ENCODE results near the gene TLCD1.
"Not testable (repeated sequence)": the region's sequence is repeated elsewhere in the genome, so short reads cannot be mapped to it uniquely, and the experiment has no call there.

TLCD1 gene

DNA sequence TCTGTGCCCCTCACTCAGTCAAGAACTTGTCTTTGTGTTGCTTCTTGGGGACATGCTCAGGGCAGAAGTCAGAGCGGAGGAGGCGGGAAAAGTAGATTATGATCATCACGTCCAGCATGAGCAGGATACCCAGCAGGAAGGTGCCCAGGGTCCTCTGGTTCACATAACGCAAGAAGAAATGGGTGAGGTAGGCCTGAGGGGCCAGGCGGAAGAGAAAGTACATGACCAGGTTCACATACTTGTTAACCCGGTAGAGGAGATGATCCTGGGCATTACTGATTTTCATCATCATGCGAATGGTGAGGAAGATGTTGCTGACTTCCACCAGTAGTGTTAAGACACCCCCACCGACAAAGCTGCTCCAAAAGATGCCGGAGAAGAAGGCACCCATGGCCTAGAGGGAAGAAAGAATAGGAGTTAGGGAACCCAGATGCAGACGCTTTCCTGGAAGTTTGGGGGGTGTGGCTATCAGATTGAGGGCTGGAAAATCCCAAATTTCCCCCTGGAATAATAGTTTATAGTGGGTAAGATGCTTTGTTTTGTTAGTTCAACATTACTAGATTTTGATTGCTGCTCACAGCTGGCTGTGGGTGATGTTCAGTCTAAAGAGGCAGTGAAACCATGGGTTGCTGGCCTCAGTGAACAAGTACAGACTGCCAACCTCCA is 1.4 kb downstream of the TLCD1 start:
- Histone ChIP-seq H3K4me3 (ENCODE audit: low read depth in 1 of 2, low read length in 2 of 2) (no peak overlapping the region), H4K20me1 (ENCODE audit: insufficient read depth, low read length) (peaks cover 53% of the 10 kb centered on the region), H3K27ac (ENCODE audit: low read length) (no peak overlapping the region), H3K9me3 (ENCODE audit: insufficient read depth, low read length, severe bottlenecking) (no peaks in the 10 kb centered on the region), H2AFZ (ENCODE audit: low read depth, low read length) (no peak overlapping the region), H3K9ac (ENCODE audit: low read depth, low read length) (no peak overlapping the region), H3K36me3 (ENCODE audit: insufficient read depth, low read length) (peaks cover 55% of the 10 kb centered on the region), H3K27me3 (ENCODE audit: insufficient read depth, low read length, poor library complexity) (no peaks in the 10 kb centered on the region), H3K79me2 (ENCODE audit: insufficient read depth, low read length) (peaks cover 36% of the 10 kb centered on the region), H3K4me1 (ENCODE audit: insufficient read depth, low read length) (peaks cover 62% of the 10 kb centered on the region), H3K4me2 (ENCODE audit: insufficient read depth, low read length) (peak overlapping the region; percentile 94; the same call in 1 of the 2 replicates)
- ATAC-seq (ENCODE audit: insufficient read depth, low read depth) (no peak), DNase-seq (no peak)
- TF ChIP-seq CTCF (IDR thresholded peaks at IDR 0.05; ENCODE audit: borderline replicate concordance, extremely low read depth, low read length, poor library complexity, severe bottlenecking) (no peak), EZH2 (IDR thresholded peaks at IDR 0.05; ENCODE audit: borderline replicate concordance, low read depth, low read length, severe bottlenecking) (no peak)

GRCh38 chr17:28723836-28724499 is 2.1 kb downstream of the TLCD1 start:
- Histone ChIP-seq H4K20me1 (ENCODE audit: insufficient read depth, low read length) (peaks cover 53% of the 10 kb centered on the region), H3K4me1 (ENCODE audit: insufficient read depth, low read length) (peaks cover 60% of the 10 kb centered on the region)
- not testable (repeated sequence) for H3K9ac ChIP-seq (ENCODE audit: low read depth, low read length)

GRCh38 chr17:28723159-28723835 is 2.7 kb downstream of the TLCD1 start:
- Histone ChIP-seq H3K36me3 (ENCODE audit: insufficient read depth, low read length) (peaks cover 55% of the 10 kb centered on the region), H3K27ac (ENCODE audit: low read length) (no peak overlapping the region), H3K4me2 (ENCODE audit: insufficient read depth, low read length) (peak overlapping the region; percentile 88; the same call in 1 of the 2 replicates), H3K4me3 (ENCODE audit: low read depth in 1 of 2, low read length in 2 of 2) (no peak overlapping the region), H2AFZ (ENCODE audit: low read depth, low read length) (no peak overlapping the region), H3K9me3 (ENCODE audit: insufficient read depth, low read length, severe bottlenecking) (no peaks in the 10 kb centered on the region), H3K79me2 (ENCODE audit: insufficient read depth, low read length) (peaks cover 45% of the 10 kb centered on the region), H3K27me3 (ENCODE audit: insufficient read depth, low read length, poor library complexity) (no peaks in the 10 kb centered on the region), H3K4me1 (ENCODE audit: insufficient read depth, low read length) (peaks cover 63% of the 10 kb centered on the region), H4K20me1 (ENCODE audit: insufficient read depth, low read length) (peaks cover 53% of the 10 kb centered on the region), H3K9ac (ENCODE audit: low read depth, low read length) (no peak overlapping the region)
- ATAC-seq (ENCODE audit: insufficient read depth, low read depth) (no peak), DNase-seq (no peak)
- TF ChIP-seq EZH2 (IDR thresholded peaks at IDR 0.05; ENCODE audit: borderline replicate concordance, low read depth, low read length, severe bottlenecking), result no peak

More at GRCh38 chr17:28723836-28724499, 2.1 kb downstream of the TLCD1 start:
- Histone ChIP-seq H3K36me3 (ENCODE audit: insufficient read depth, low read length) (peaks cover 55% of the 10 kb centered on the region), H3K79me2 (ENCODE audit: insufficient read depth, low read length) (peaks cover 41% of the 10 kb centered on the region)
- not testable (repeated sequence) for H2AFZ ChIP-seq (ENCODE audit: low read depth, low read length); H3K27ac ChIP-seq (ENCODE audit: low read length); DNase-seq; H3K4me3 ChIP-seq (ENCODE audit: low read depth in 1 of 2, low read length in 2 of 2); H3K27me3 ChIP-seq (ENCODE audit: insufficient read depth, low read length, poor library complexity); ATAC-seq (ENCODE audit: insufficient read depth, low read depth); H3K4me2 ChIP-seq (ENCODE audit: insufficient read depth, low read length); H3K9me3 ChIP-seq (ENCODE audit: insufficient read depth, low read length, severe bottlenecking)

- H3K27me3 ChIP-seq (ENCODE audit: insufficient read depth, low read length, poor library complexity), result no peaks in the 10 kb centered on the region
- peak overlapping the region; percentile 95; the same call in 1 of the 2 replicates for H3K9ac ChIP-seq (ENCODE audit: low read depth, low read length)
- H3K36me3 ChIP-seq (ENCODE audit: insufficient read depth, low read length), result peaks cover 55% of the 10 kb centered on the region
- TF ChIP-seq EZH2 (IDR thresholded peaks at IDR 0.05; ENCODE audit: borderline replicate concordance, low read depth, low read length, severe bottlenecking) (no peak), CTCF (IDR thresholded peaks at IDR 0.05; ENCODE audit: borderline replicate concordance, extremely low read depth, low read length, poor library complexity, severe bottlenecking) (no peak)
- peak overlapping the region in 1 of 2 experiments; percentile 7; a peak in 1 of 4 replicates for H3K4me3 ChIP-seq (ENCODE audit: low read depth in 1 of 2, low read length in 2 of 2)
- peak overlapping the region; percentile 88 for H3K4me2 ChIP-seq (ENCODE audit: insufficient read depth, low read length)
- no peaks in the 10 kb centered on the region for H3K9me3 ChIP-seq (ENCODE audit: insufficient read depth, low read length, severe bottlenecking)
- H4K20me1 ChIP-seq (ENCODE audit: insufficient read depth, low read length), result peaks cover 53% of the 10 kb centered on the region
- peaks cover 58% of the 10 kb centered on the region for H3K4me1 ChIP-seq (ENCODE audit: insufficient read depth, low read length)
- no peak overlapping the region for H3K27ac ChIP-seq (ENCODE audit: low read length)
- no peak for DNase-seq
- no peak overlapping the region for H2AFZ ChIP-seq (ENCODE audit: low read depth, low read length)
- peaks cover 45% of the 10 kb centered on the region for H3K79me2 ChIP-seq (ENCODE audit: insufficient read depth, low read length)
- no peak for ATAC-seq (ENCODE audit: insufficient read depth, low read depth)
Measured at GRCh38 chr17:28722417-28723158, 3.4 kb downstream of the TLCD1 start.

DNA sequence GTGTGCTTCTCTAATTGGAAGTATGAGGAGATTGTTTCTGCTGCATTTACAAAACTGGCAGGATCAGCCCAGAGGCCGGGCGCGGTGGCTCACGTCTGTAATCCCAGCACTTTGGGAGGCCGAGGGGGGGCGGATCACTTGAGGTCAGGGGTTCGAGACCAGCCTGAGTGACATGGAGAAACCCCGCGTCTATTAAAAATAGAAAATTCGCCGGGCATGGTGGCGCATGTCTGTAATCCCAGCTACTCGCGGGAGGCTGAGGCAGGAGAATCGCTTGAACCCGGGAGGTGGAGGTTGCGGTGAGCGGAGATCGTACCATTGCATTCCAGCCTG is 5.1 kb downstream of the TLCD1 start:
- peaks cover 53% of the 10 kb centered on the region for H4K20me1 ChIP-seq (ENCODE audit: insufficient read depth, low read length)
- not testable (repeated sequence) for H2AFZ ChIP-seq (ENCODE audit: low read depth, low read length); H3K27me3 ChIP-seq (ENCODE audit: insufficient read depth, low read length, poor library complexity); H3K9me3 ChIP-seq (ENCODE audit: insufficient read depth, low read length, severe bottlenecking); ATAC-seq (ENCODE audit: insufficient read depth, low read depth); DNase-seq
- H3K4me3 ChIP-seq (ENCODE audit: low read depth in 1 of 2, low read length in 2 of 2), result peak overlapping the region; percentile 91 to 92; a peak in 3 of 4 replicates
- peaks cover 45% of the 10 kb centered on the region for H3K79me2 ChIP-seq (ENCODE audit: insufficient read depth, low read length)
- peak overlapping the region; percentile 88 for H3K4me2 ChIP-seq (ENCODE audit: insufficient read depth, low read length)
- H3K4me1 ChIP-seq (ENCODE audit: insufficient read depth, low read length), result peaks cover 47% of the 10 kb centered on the region
- peak overlapping the region; percentile 96 for H3K27ac ChIP-seq (ENCODE audit: low read length)
- H3K9ac ChIP-seq (ENCODE audit: low read depth, low read length), result peak overlapping the region; percentile 95
- peaks cover 55% of the 10 kb centered on the region for H3K36me3 ChIP-seq (ENCODE audit: insufficient read depth, low read length)
